ENCODE data around the gene IAH1.

Gene IAH1

DNA sequence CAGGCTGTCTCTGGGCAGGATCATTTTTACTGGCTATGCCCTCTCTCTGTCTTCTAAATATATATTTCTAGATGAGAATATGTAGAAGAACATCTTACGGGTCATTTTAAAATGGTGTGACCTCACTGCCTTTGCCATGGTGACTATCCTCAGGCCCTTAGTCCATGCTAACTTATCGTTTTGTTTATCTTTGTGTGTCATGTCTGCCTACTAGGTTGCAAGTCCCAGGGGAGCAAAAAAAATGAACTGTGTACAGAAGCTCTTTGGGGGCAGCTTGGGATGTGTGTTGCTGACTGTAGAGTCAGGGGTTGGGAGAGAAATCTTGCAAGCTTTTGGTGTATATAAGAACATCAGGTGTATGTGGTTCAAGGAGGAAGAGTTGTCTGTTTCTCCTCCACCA is 39.9 kb upstream of the IAH1 start:
- no peaks in the 10 kb centered on the region for H4K20me1 ChIP-seq (ENCODE audit: low read depth, low read length)
- TF ChIP-seq EZH2phosphoT487 (conservative IDR thresholded peaks at IDR 0.05; ENCODE audit: low read length), result no peak
- TF ChIP-seq, protein P1, sequence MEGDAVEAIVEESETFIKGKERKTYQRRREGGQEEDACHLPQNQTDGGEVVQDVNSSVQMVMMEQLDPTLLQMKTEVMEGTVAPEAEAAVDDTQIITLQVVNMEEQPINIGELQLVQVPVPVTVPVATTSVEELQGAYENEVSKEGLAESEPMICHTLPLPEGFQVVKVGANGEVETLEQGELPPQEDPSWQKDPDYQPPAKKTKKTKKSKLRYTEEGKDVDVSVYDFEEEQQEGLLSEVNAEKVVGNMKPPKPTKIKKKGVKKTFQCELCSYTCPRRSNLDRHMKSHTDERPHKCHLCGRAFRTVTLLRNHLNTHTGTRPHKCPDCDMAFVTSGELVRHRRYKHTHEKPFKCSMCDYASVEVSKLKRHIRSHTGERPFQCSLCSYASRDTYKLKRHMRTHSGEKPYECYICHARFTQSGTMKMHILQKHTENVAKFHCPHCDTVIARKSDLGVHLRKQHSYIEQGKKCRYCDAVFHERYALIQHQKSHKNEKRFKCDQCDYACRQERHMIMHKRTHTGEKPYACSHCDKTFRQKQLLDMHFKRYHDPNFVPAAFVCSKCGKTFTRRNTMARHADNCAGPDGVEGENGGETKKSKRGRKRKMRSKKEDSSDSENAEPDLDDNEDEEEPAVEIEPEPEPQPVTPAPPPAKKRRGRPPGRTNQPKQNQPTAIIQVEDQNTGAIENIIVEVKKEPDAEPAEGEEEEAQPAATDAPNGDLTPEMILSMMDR (IDR thresholded peaks at IDR 0.05; ENCODE audit: insufficient read depth, low read length, poor library complexity, severe bottlenecking), result no peak
- no peaks in the 10 kb centered on the region for H3K79me2 ChIP-seq (ENCODE audit: insufficient read depth, low read length)
- no peak overlapping the region for H3K9ac ChIP-seq (ENCODE audit: low read length)
- no peak overlapping the region for H3K4me2 ChIP-seq (ENCODE audit: low read depth, low read length, poor library complexity, severe bottlenecking)
- no peak overlapping the region for H3K27ac ChIP-seq (ENCODE audit: low read depth, low read length)
- peaks cover 53% of the 10 kb centered on the region; the same call in 1 of the 2 replicates for H3K36me3 ChIP-seq (ENCODE audit: low read length)
- no peaks in the 10 kb centered on the region for H3K9me3 ChIP-seq (ENCODE audit: insufficient read depth, low read length)
- H2AFZ ChIP-seq (ENCODE audit: low read depth, low read length, severe bottlenecking), result no peak overlapping the region
- no peak overlapping the region for H3K4me3 ChIP-seq (ENCODE audit: insufficient read depth, low read length, poor library complexity, severe bottlenecking)
- H3K27me3 ChIP-seq (ENCODE audit: low read length), result no peaks in the 10 kb centered on the region
- no peaks in the 10 kb centered on the region for H3F3A ChIP-seq (ENCODE audit: insufficient read depth)
- H3K9me2 ChIP-seq (replicated peaks; ENCODE audit: insufficient read depth, low read length), result no peaks in the 10 kb centered on the region

DNA sequence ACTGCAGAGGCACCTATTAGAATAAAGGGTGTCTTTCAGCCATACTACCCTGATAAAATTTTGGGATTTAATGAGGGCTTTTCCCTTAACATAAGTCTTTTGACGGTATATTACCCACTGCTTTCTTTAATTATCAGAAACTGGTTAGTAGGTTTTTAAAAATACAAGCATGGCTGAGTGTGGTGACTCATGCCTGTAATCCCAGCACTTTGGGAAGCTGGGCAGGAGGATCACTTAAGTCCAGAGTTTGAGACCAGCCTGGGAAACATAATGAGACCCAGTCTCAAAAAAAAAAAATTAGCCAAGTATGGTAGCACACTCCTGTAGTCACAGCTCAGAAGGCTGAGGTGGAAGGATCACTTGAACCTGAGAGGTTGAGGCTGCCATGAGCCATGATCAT is 34.8 kb upstream of the IAH1 start:
- Histone ChIP-seq H3K27me3 (ENCODE audit: low read length) (no peaks in the 10 kb centered on the region), H4K20me1 (ENCODE audit: low read depth, low read length) (no peaks in the 10 kb centered on the region), H3K4me3 (ENCODE audit: insufficient read depth, low read length, poor library complexity, severe bottlenecking) (no peak overlapping the region), H3K27ac (ENCODE audit: low read depth, low read length) (no peak overlapping the region), H3K9ac (ENCODE audit: low read length) (no peak overlapping the region), H3K36me3 (ENCODE audit: low read length) (peaks cover 47% of the 10 kb centered on the region; the same call in 1 of the 2 replicates), H3K4me2 (ENCODE audit: low read depth, low read length, poor library complexity, severe bottlenecking) (no peak overlapping the region), H3K79me2 (ENCODE audit: insufficient read depth, low read length) (no peaks in the 10 kb centered on the region), H3K9me3 (ENCODE audit: insufficient read depth, low read length) (no peaks in the 10 kb centered on the region), H3F3A (ENCODE audit: insufficient read depth) (no peaks in the 10 kb centered on the region), H2AFZ (ENCODE audit: low read depth, low read length, severe bottlenecking) (no peak overlapping the region), H3K9me2 (replicated peaks; ENCODE audit: insufficient read depth, low read length) (no peaks in the 10 kb centered on the region)
- TF ChIP-seq, protein P1 (IDR thresholded peaks at IDR 0.05; ENCODE audit: insufficient read depth, low read length, poor library complexity, severe bottlenecking), result no peak
- no peak for TF ChIP-seq EZH2phosphoT487 (conservative IDR thresholded peaks at IDR 0.05; ENCODE audit: low read length)

DNA sequence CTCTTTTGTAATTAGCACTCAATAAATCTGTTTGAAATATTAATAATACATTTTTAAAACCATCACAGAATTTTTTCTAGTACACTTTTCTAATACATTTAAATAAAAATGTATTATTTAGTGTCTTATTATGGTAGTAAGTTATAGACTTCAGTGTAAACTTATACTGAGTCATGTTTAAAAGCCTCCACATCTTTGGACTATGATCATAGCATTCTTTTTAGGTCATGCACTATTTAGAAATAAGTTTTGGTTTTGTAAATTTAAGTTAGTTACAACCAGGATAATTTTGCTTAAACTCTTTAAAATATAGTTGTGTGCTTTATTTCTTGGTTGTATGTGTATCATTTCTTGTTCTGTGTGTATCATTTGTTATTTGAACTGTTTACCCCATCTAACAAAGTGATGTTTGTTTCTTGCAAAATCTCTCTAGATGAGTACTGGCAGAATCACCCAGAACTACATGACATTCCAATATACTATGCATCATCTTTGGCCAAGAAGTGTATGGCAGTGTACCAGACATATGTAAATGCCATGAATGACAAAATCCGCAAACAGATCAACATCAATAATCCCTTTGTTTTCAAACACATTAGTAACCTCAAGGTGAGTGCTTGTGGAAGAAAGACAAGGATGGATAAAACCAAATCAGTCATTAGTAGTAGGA is 34.2 kb upstream of the IAH1 start:
- Histone ChIP-seq H3K9me2 (replicated peaks; ENCODE audit: insufficient read depth, low read length) (no peaks in the 10 kb centered on the region), H3K79me2 (ENCODE audit: insufficient read depth, low read length) (no peaks in the 10 kb centered on the region), H3K4me3 (ENCODE audit: insufficient read depth, low read length, poor library complexity, severe bottlenecking) (no peak overlapping the region), H3K36me3 (ENCODE audit: low read length) (peaks cover 44% of the 10 kb centered on the region; the same call in 1 of the 2 replicates), H3K27ac (ENCODE audit: low read depth, low read length) (no peak overlapping the region), H4K20me1 (ENCODE audit: low read depth, low read length) (no peaks in the 10 kb centered on the region), H2AFZ (ENCODE audit: low read depth, low read length, severe bottlenecking) (no peak overlapping the region), H3K27me3 (ENCODE audit: low read length) (no peaks in the 10 kb centered on the region), H3K4me2 (ENCODE audit: low read depth, low read length, poor library complexity, severe bottlenecking) (no peak overlapping the region), H3K9ac (ENCODE audit: low read length) (no peak overlapping the region), H3K9me3 (ENCODE audit: insufficient read depth, low read length) (no peaks in the 10 kb centered on the region), H3F3A (ENCODE audit: insufficient read depth) (no peaks in the 10 kb centered on the region)
- no peak for TF ChIP-seq EZH2phosphoT487 (conservative IDR thresholded peaks at IDR 0.05; ENCODE audit: low read length)
- TF ChIP-seq, protein P1 (IDR thresholded peaks at IDR 0.05; ENCODE audit: insufficient read depth, low read length, poor library complexity, severe bottlenecking), result no peak
